ENCODE results near the gene ABCD4.
A peak's percentile ranks its signal among the peaks of the same experiment; 100 is the strongest.

The ABCD4 gene

GRCh38 chr14:74259513-74259912, 43.2 kb downstream of the ABCD4 start:
- no peak for DNase-seq (ENCODE audit: low spot score)

DNA sequence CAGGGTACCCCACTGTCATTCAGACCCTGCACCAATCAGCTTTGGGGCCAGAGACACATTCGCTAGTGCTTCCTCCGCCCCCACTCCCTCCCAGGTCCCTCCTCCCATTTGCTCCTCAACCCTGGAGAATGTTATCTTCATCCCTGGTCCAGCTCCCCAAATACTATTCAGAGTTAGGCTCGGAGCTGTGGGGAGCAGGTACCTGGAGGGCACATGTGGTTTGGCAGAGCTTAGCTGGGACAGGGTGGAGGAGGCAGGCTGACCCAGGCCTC, 44.0 kb downstream of the ABCD4 start:
- DNase-seq (ENCODE audit: low spot score): no peak

GRCh38 chr14:74257941-74258763, 44.6 kb downstream of the ABCD4 start:
- peak; percentile 39 for DNase-seq (ENCODE audit: low spot score)

DNA sequence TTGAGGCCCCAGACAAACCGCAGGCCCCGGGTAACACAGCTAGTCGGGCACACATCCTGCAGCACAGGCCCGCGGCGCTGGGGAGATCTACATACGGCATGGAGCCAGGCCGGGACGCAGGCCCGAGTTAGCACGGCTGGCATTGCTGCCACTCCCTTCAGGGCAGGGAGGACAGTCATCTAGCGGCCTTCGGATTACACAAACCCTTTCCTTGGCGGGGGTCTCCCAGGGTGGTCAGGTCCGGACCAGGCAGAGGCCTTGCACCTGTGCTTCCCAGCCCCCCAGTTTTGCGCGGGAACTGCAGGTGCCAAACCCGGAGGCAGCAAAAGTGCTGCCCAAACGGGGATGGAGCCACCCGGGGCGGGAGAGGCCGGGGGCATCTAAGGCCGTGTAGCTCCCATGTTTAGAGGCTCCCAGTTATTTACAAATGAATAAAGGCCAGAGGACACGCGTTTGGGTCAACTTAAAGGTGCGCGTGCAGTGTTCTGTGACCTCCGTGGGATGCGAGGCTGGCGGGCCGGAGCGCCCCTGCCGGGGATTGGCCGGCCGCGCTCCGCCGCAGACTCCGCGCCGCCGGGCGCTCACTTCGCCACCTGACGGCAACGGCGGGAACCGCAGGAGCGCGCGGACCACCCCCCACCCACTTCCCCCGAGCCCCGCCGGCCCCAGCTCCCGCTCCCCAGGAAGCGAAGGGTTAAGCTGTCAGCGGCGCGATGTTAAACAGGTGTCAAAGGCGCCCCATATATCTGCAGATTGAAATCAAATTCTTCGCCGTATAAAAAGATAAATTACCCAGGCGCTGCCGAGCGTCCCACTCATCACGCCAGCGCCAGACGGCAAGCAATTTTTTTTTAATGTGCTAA, 45.4 kb downstream of the ABCD4 start:
- peak; percentile 92 for DNase-seq (ENCODE audit: low spot score)

GRCh38 chr14:74255281-74255680, 47.5 kb downstream of the ABCD4 start:
- no peak for DNase-seq (ENCODE audit: low spot score)

- DNase-seq (ENCODE audit: low spot score): no peak
Observed at GRCh38 chr14:74249433-74250375, 53.0 kb downstream of the ABCD4 start.

- DNase-seq (ENCODE audit: low spot score): no peak
Observed at GRCh38 chr14:74248017-74248416, 54.7 kb downstream of the ABCD4 start.

DNA sequence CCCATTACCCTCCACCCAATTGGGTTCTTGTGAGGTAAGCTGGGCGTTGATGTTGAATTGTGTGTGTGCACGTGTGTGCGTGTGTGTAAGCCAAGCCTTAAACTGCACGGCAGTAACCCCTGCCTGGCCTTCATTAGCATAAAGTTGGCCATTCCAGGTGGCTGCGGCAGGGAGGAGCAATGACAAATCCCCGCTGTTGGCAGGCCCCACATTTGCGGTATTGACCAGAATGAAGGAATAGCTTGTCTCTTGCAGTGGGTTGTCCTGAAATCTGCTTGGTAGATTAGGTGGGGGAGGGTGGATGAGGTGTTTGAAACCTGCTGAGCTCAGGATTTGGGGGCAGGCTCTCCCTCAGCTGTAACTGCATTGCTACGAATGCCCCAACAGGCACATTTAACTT, 56.2 kb downstream of the ABCD4 start:
- no peak for DNase-seq (ENCODE audit: low spot score)

GRCh38 chr14:74245292-74245691, 57.4 kb downstream of the ABCD4 start:
- DNase-seq (ENCODE audit: low spot score): no peak

DNA sequence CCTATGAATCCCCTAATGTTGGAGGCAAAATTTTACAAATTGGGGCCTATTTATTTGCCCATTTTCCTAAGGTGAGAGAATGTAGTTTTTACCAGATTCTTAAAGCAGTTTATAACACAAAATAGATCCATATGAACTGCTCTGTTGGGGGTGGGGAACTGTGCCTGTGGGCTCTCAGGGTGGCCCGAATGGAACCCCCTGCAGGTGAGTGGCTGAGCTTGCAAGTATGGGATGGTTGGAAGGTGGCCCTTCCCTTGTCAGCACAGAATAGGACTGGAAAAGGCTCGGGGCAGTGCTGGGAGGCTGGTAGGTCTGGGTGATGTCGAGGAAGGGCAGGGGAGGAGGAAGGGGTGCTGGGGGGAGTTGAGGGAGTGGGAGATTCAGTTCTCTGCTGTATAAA, 58.6 kb downstream of the ABCD4 start:
- no peak for DNase-seq (ENCODE audit: low spot score)

DNA sequence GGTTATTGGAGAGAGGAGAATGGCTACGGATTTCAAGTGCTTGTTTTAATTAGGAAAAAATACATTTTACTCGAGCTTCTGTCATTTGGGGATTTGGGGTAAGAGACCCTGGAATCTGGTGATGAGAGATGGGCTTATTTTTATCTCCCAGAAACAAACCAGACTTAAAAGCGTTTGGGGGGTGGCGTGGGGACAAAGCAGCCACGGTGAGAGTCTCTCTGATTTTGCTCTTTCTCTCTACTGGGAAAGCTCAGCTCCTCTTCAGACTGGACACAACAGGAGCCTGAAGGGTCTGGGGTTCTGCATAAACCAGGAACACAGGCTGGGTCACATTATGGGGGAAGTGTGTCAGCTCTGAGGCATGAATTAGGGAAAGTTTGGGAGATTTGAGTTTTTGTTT, 59.7 kb downstream of the ABCD4 start:
- DNase-seq (ENCODE audit: low spot score): no peak

- no peak for DNase-seq (ENCODE audit: low spot score)
Observed at GRCh38 chr14:74242780-74243042, 60.0 kb downstream of the ABCD4 start.

GRCh38 chr14:74242021-74242779, 60.5 kb downstream of the ABCD4 start:
- DNase-seq (ENCODE audit: low spot score): no peak

DNA sequence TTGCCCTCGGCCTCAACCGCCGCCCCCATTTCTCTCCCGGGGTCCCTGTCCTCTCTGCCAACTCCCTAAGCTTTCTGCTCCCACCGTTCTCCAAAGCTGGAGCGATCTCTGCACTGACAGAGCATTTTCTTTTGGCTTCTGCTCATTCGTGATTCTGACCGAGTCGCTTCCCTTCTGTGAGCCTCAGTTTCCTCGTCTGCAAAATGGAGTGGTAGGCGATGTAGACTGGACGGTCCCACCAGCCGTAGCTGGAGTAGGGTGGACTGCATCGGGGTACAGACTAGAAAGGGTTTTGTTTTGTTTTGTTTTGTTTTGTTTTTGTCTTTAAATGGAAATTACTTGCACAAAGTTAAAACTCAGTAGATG, 61.1 kb downstream of the ABCD4 start:
- no peak for DNase-seq (ENCODE audit: low spot score)

GRCh38 chr14:74240794-74241651, 61.7 kb downstream of the ABCD4 start:
- peak; percentile 40 for DNase-seq (ENCODE audit: low spot score)

DNA sequence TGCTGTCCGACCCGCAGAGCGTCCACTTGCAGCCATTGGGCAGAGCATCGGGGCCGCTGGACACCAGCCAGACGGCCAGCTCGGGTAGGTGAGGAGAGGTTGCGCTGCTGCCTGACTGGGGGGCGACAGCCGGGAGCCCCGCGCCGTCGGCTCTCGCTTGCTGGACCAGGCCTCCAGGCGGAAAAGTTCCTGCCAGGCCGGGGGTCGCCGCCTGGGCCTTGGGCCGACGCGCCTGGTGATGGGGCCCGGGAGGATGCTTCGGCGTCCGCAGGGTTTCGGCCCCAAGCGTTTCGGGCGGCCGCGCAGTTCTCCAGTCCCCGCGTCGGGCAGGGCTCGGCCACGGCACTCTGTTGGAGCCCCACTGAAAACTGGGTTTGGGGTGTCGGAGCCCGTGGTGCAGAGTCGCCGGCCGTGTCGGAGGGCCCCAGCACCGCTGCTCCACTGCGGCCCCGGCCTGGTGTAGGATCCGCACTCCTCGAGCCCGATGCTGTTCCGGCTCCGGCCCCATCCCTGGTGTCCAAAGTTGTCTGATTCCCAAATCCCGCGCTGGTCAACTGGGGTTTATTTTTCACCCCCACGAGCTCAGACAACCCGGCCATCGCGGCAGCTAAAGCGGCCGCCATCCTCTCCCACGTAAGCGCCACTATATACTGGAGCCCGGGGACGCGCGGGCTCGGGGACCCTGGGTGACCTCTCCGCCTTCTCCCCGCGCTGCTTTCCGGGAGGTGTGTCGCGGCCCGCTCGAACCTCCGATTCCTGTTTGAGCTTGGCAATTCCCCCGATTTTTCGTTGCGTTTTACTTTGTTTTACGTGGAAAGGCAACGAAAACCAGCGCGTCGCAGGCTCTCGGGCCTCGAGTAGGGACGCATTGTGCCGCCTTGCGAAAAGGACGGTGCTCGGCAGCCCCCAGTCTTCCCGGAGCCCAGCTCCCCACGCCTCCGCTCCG, 62.6 kb downstream of the ABCD4 start:
- no peak for DNase-seq (ENCODE audit: low spot score)

DNA sequence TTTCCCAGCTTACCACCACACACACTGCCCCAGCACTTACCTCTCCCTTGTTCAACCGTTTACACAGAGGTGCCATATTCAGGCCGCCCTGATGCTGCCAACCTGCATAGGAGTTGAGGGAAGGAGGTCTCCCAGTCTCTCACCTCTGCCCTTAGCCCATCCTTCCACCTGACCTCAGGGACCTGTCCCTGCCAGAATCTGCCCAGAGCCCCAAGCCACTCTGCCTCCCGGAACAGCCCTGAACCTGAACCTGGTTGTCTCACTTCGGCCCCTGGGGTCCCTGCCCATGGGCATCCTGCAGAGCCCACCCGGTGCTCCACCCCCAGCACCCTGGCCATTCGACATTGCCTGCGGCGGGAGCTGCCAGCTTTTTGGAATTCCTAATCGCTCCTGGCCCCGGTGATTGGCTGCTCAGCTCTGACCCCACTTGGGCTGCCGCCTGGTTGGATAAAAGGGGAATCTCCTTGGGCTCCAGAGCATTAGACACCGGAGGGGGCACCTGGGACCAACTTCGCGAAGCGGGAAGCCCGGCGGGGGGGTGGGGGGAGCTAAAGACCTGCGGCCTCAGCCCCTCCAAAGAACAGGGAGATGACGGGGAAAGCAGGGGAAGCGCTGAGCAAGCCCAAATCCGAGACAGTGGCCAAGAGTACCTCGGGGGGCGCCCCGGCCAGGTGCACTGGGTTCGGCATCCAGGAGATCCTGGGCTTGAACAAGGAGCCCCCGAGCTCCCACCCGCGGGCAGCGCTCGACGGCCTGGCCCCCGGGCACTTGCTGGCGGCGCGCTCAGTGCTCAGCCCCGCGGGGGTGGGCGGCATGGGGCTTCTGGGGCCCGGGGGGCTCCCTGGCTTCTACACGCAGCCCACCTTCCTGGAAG, 63.5 kb downstream of the ABCD4 start, which contains the start of gene VSX2:
TSS of gene VSX2 (plus strand) at position 476 of the 874 bp plus-strand sequence. CDS start at position 589, 113 bp downstream.
- no peak for DNase-seq (ENCODE audit: low spot score)

GRCh38 chr14:74237441-74237840, 65.3 kb downstream of the ABCD4 start:
- DNase-seq (ENCODE audit: low spot score): no peak
